HFF-Myc (cell line): Measurements from ENCODE around the gene FBXO2.

Experiments used
- DNase-seq: peaks from one replicate; pipeline ENCODE4 v3.0.0-alpha.2; 2011; ENCODE audit warnings: low read depth; ENCODE audit errors: extremely low read depth
- H3K4me3 ChIP-seq: replicated peaks from 2 replicates; pipeline ENCODE4 v1.5.1; 2011; ENCODE audit warnings: low read depth, mild to moderate bottlenecking, control low read depth, low read length
- CTCF ChIP-seq: IDR thresholded peaks from 2 replicates; pipeline ENCODE4 v1.5.1; 2012; ENCODE audit warnings: mild to moderate bottlenecking, low read depth, low read length, control low read depth; ENCODE audit errors: missing control alignments

FBXO2 gene

GRCh38 chr1:11648732-11649158 is 5.5 kb downstream of the FBXO2 start:
- TF ChIP-seq CTCF: no peak
- DNase-seq: no peak
- H3K4me3 ChIP-seq: no peak overlapping the region

GRCh38 chr1:11648039-11648438 is 6.2 kb downstream of the FBXO2 start:
- no peak for TF ChIP-seq CTCF
- DNase-seq: no peak
- H3K4me3 ChIP-seq: no peak overlapping the region

GRCh38 chr1:11647333-11647732 is 6.9 kb downstream of the FBXO2 start:
- DNase-seq: no peak
- no peak overlapping the region for H3K4me3 ChIP-seq
- TF ChIP-seq CTCF: no peak

GRCh38 chr1:11646317-11646716 is 7.9 kb downstream of the FBXO2 start:
- no peak overlapping the region for H3K4me3 ChIP-seq
- DNase-seq: no peak
- TF ChIP-seq CTCF: no peak

- peak; percentile 43 for DNase-seq
- H3K4me3 ChIP-seq: no peak overlapping the region
- peak; percentile 84 for TF ChIP-seq CTCF
These were observed 8.5 kb downstream of the FBXO2 start for GRCh38 chr1:11645670-11646265.

GRCh38 chr1:11645270-11645669 is 9.0 kb downstream of the FBXO2 start:
- TF ChIP-seq CTCF: no peak
- DNase-seq: no peak
- H3K4me3 ChIP-seq: no peak overlapping the region

- DNase-seq: no peak
- no peak for TF ChIP-seq CTCF
- no peak overlapping the region for H3K4me3 ChIP-seq
These were observed 10.4 kb downstream of the FBXO2 start for GRCh38 chr1:11643782-11644181.
